Heart left ventricle (tissue), 16 donors: ENCODE data around the gene GRIK5. TPM values are rescaled to one million over a fixed set of nuclear protein-coding genes. Genes with fewer than 3 reads are reported as not detected.

Source experiments
- ATAC-seq, 4 donors: fragments of 200-7000 bp; cut with Tn5 transposase; one replicate each; pipeline ENCODE4 v1.9.1; 2020 to 2022; ENCODE audit warnings: moderate library complexity in 4 of 4, mild to moderate bottlenecking in 3 of 4, moderate number of reproducible peaks in 1 of 4
- DNase-seq, 5 donors: peaks; one replicate each; pipeline ENCODE4 v3.0.0-alpha.2; 2020
- H3K27ac ChIP-seq, 12 donors: fragments of 200-600 bp; sonication (generic) in 4 of 12; one replicate each; pipeline versions ENCODE4 v1.5.0 to v1.8.0; 2016 to 2022; ENCODE audit warnings: mild to moderate bottlenecking in 2 of 12
- H3K27me3 ChIP-seq, 9 donors: fragments of 200-600 bp; sonication (generic) in 2 of 9; one replicate each; pipeline versions ENCODE4 v1.5.1 to v1.8.0; 2016 to 2022; ENCODE audit warnings: mild to moderate bottlenecking in 3 of 9
- H3K36me3 ChIP-seq, 9 donors: fragments of 200-600 bp; sonication (generic) in 2 of 9; one replicate each; pipeline versions ENCODE4 v1.5.0 to v1.8.0; 2018 to 2022; ENCODE audit warnings: mild to moderate bottlenecking in 2 of 9
- H3K4me1 ChIP-seq, 12 donors: fragments of 200-600 bp; sonication (generic) in 4 of 12; one replicate each; pipeline versions ENCODE4 v1.5.0 to v1.8.0; 2016 to 2022; ENCODE audit warnings: mild to moderate bottlenecking in 3 of 12
- H3K4me3 ChIP-seq, 12 donors: fragments of 200-600 bp; sonication (generic) in 4 of 12; one replicate each; pipeline versions ENCODE4 v1.5.0 to v1.8.0; 2017 to 2022; ENCODE audit warnings: mild to moderate bottlenecking in 9 of 12, moderate library complexity in 4 of 12
- H3K9me3 ChIP-seq, 12 donors: fragments of 200-600 bp; sonication (generic) in 4 of 12; one replicate each; pipeline versions ENCODE4 v1.5.0 to v1.8.0; 2016 to 2022; ENCODE audit warnings: mild to moderate bottlenecking in 1 of 12
- CTCF ChIP-seq, 12 donors: fragments of 200-600 bp; sonication (generic) in 4 of 12; IDR thresholded peaks; one replicate each; pipeline versions ENCODE4 v1.5.0 to v1.8.0; 2018 to 2022; ENCODE audit warnings: antibody characterized with exemption in 12 of 12, mild to moderate bottlenecking in 5 of 12
- POLR2A ChIP-seq, 2 donors: fragments of 450-650 bp; IDR thresholded peaks; one replicate each; pipeline ENCODE4 v1.6.1; 2017; ENCODE audit warnings: antibody characterized with exemption in 2 of 2, mild to moderate bottlenecking in 2 of 2, moderate library complexity in 2 of 2
- WGBS, 4 donors: extraction: QIAGEN DNeasy Blood & Tissue Kit in 2 of 4; methylation state at CpG; one replicate each; pipeline versions ENCODE4 v1.1.5 to v1.1.7; 2013 to 2018; 5-methylcytosine and 5-hydroxymethylcytosine counted together
- intact Hi-C, 10 donors: fragments of 100-400 bp; cut with DNase I; formaldehyde crosslinking; loops; one replicate each; pipeline versions ENCODE4 v1.11.1 to v1.14.2; 2022
- polyA plus RNA-seq, 2 donors: library from polyadenylated mRNA; stranded (reverse); fragments of 200-250 nt; gene quantifications; one replicate each; pipeline ENCODE4 v1.2.3, GENCODE V29; 2013
- total RNA-seq, 9 donors: library from RNA; depleted of rRNA in 2 of 9; stranded (reverse); fragments of >200 nt in 2 of 9; fragmentation: NEBNext Ultra II Directional in 3 of 9; extraction: Animal tissue kit (Norgen Biotek cat#: 25700) in 3 of 9; gene quantifications; one replicate each; pipeline versions ENCODE4 v1.1.0 to v1.2.4, GENCODE V29; 2016 to 2023
- donor health status: ischemic (EF 13 %, LVEDD 7.1; RV severe dilation, severe dysfunction).
- donor health status: healthy with polysubstance abuse.
- donor health status: DM: no; HTN: yes; CAD: no.
- donor health status: DM: no; HTN: no; CAD: no.
- donor health status: ischemic (EF 25% LVEDD 6.9; RV normal size, moderate dysfunction).
- donor health status: ischemic (EF 25% LVEDD 5.7; RV mildly dilated, moderate dysfunction).
- donor health status: healthy.
- donor health status: DM: yes; HTN: yes; CAD: no.
- donor health status: ischemic (EF 35%, LVEDD 5.7; RV mildly dilated, moderate dysfunction).
- donor health status: nonischemic (EF 11% LVEDD 7.7; RV severe dilation, severe dysfunction).
- donor health status: DM: yes; HTN: yes; CAD: no.
- donor health status: PGD.
- donor health status: ischemic (EF 29% LVEDD 5.4; RV normal size, mild dysfunction).
- donor health status: nonischemic (EF 23%, LVEDD 6.1; RV moderate dilation, normal function).

The GRIK5 gene
- total and polyA plus RNA-seq, 11 donors, result 0.28 to 9.0 (median 2.5) TPM

GRCh38 chr19:42074513-42075363, 4.7 kb upstream of the GRIK5 start:
- intact Hi-C loops, result loop anchor here in 3 of 10 donors (1.0 to 5.0 kb wide), 5 partner anchors 36 to 192 kb away; partner anchors contain the start of genes ARHGEF1 (in 1 of the 3), ATP1A3 (in 1 of the 3) and RABAC1 (in 1 of the 3)
- DNase-seq, result peak in 1 of 5 donors; percentile 42
- WGBS, 4 donors, result 68 to 69% (median 69%) methylated on average over 27 of the region's 27 CpGs
- peak overlapping the region; percentile 41 to 96 (median 74) for H3K4me3 ChIP-seq
- H3K4me1 ChIP-seq, result peaks cover 0 to 32% (median 17%) of the 10 kb centered on the region in 12 donors
- ATAC-seq, result peak in 1 of 4 donors; percentile 4
- H3K9me3 ChIP-seq, result no peaks in the 10 kb centered on the region
- H3K27me3 ChIP-seq, result peaks cover 0 to 7% (median 2%) of the 10 kb centered on the region in 9 donors
- no peak for TF ChIP-seq CTCF (IDR thresholded peaks at IDR 0.05)
- TF ChIP-seq POLR2A (IDR thresholded peaks at IDR 0.05), result no peak
- H3K36me3 ChIP-seq, result peaks cover 0 to 17% (median 13%) of the 10 kb centered on the region in 9 donors
- peak overlapping the region; percentile 89 to 99 (median 94) for H3K27ac ChIP-seq

GRCh38 chr19:42071247-42071646, 1.2 kb upstream of the GRIK5 start:
- TF ChIP-seq CTCF (IDR thresholded peaks at IDR 0.05) (no peak), POLR2A (IDR thresholded peaks at IDR 0.05) (no peak)
- H3K9me3 ChIP-seq, result no peaks in the 10 kb centered on the region
- H3K4me3 ChIP-seq, result no peak overlapping the region
- intact Hi-C loops, result no loop called here
- no peak overlapping the region for H3K27ac ChIP-seq
- ATAC-seq (no peak), DNase-seq (peak in 2 of 5 donors; percentile 5 to 41)
- peaks cover 0 to 20% (median 5%) of the 10 kb centered on the region in 12 donors for H3K4me1 ChIP-seq
- peaks cover 0 to 28% (median 13%) of the 10 kb centered on the region in 9 donors for H3K27me3 ChIP-seq
- 93 to 95% (median 93%) methylated on average over 12 of the region's 12 CpGs for WGBS, 4 donors
- H3K36me3 ChIP-seq, result no peaks in the 10 kb centered on the region

- peak overlapping the region in 2 of 12 donors; percentile 53 to 85 for H3K27ac ChIP-seq
- peak in 1 of 5 donors; percentile 57 for DNase-seq
- H3K36me3 ChIP-seq, result no peaks in the 10 kb centered on the region
- H3K9me3 ChIP-seq, result no peaks in the 10 kb centered on the region
- WGBS, 4 donors, result 23 to 47% (median 27%) methylated on average over 21 to 29 of the region's 29 CpGs
- no peak for TF ChIP-seq CTCF (IDR thresholded peaks at IDR 0.05)
- no peak for TF ChIP-seq POLR2A (IDR thresholded peaks at IDR 0.05)
- H3K27me3 ChIP-seq, result peaks cover 0 to 45% (median 13%) of the 10 kb centered on the region in 9 donors
- peak overlapping the region in 7 of 12 donors; percentile 28 to 57 (median 37) for H3K4me3 ChIP-seq
- no peak for ATAC-seq
- H3K4me1 ChIP-seq, result peaks cover 0 to 12% (median 0%) of the 10 kb centered on the region in 12 donors
- intact Hi-C loops, result no loop called here
Observed at GRCh38 chr19:42068756-42069571, 1.0 kb downstream of the GRIK5 start.
